CD14-positive monocyte (primary cell): ENCODE measurements around the gene PDE4D. TPM values are rescaled to one million over a fixed set of nuclear protein-coding genes. Genes with fewer than 3 reads are reported as not detected.

ENCODE experiments used
- DNase-seq, 3 donors: peaks; one replicate each; pipeline ENCODE4 v3.0.0-alpha.2; 2011 to 2022
- H2AFZ ChIP-seq: 2 replicates; pipeline ENCODE4 v1.6.0; 2012; ENCODE audit warnings: mild to moderate bottlenecking, low read depth, low read length, inconsistent platforms; ENCODE audit not compliant: insufficient read depth, poor library complexity, severe bottlenecking
- H3K27ac ChIP-seq, 2 donors: 1 replicate in 1 of 2; 2 replicates in 1 of 2; pipeline ENCODE4 v1.5.1; 2012 to 2013; ENCODE audit warnings: low read length in 2 of 2, control low read depth in 1 of 2, inconsistent platforms in 1 of 2, low read depth in 1 of 2, mild to moderate bottlenecking in 1 of 2
- H3K27me3 ChIP-seq, 2 donors: one replicate each; pipeline versions ENCODE4 v1.6.0 to v1.6.1; 2011 to 2013; ENCODE audit warnings: low read length in 2 of 2; ENCODE audit not compliant: control insufficient read depth in 2 of 2, insufficient read depth in 2 of 2
- H3K36me3 ChIP-seq, 2 donors: replicated peaks in 1 of 2; 1 replicate in 1 of 2; 2 replicates in 1 of 2; pipeline versions ENCODE4 v1.5.1 to v1.6.1; 2012 to 2013; ENCODE audit warnings: low read length in 2 of 2, control low read depth in 1 of 2, inconsistent platforms in 1 of 2, mild to moderate bottlenecking in 1 of 2; ENCODE audit not compliant: insufficient read depth in 2 of 2, control insufficient read depth in 1 of 2
- H3K4me1 ChIP-seq, 2 donors: 1 replicate in 1 of 2; 2 replicates in 1 of 2; pipeline versions ENCODE4 v1.5.1 to v1.6.1; 2012 to 2013; ENCODE audit warnings: low read length in 2 of 2, control low read depth in 1 of 2, inconsistent platforms in 1 of 2, mild to moderate bottlenecking in 1 of 2, moderate library complexity in 1 of 2; ENCODE audit not compliant: insufficient read depth in 2 of 2, control insufficient read depth in 1 of 2
- H3K4me2 ChIP-seq: replicated peaks from 2 replicates; pipeline ENCODE3; 2012; ENCODE audit warnings: low read length, moderate library complexity, mild to moderate bottlenecking; ENCODE audit not compliant: poor library complexity, severe bottlenecking; ENCODE audit errors: extremely low read depth
- H3K4me3 ChIP-seq, 3 experiments: fragments of 200-600 bp in 1 of 3; sonication (generic) in 1 of 3; replicated peaks in 1 of 3; 1 replicate in 2 of 3; 2 replicates in 1 of 3; pipeline ENCODE4 v1.5.1; 2011 to 2013; ENCODE audit warnings: low read length in 3 of 3, mild to moderate bottlenecking in 3 of 3, control low read depth in 2 of 3, low read depth in 2 of 3, inconsistent platforms in 1 of 3, moderate library complexity in 1 of 3
- H3K79me2 ChIP-seq: 2 replicates; pipeline ENCODE4 v1.6.0; 2012; ENCODE audit warnings: mild to moderate bottlenecking, control low read depth, inconsistent platforms, low read length, moderate library complexity; ENCODE audit not compliant: insufficient read depth
- H3K9ac ChIP-seq: 2 replicates; pipeline ENCODE4 v1.6.0; 2017; ENCODE audit warnings: low read length, mild to moderate bottlenecking; ENCODE audit not compliant: insufficient read depth, poor library complexity, severe bottlenecking
- H3K9me3 ChIP-seq, 2 donors: replicated peaks in 1 of 2; 1 replicate in 1 of 2; 2 replicates in 1 of 2; pipeline versions ENCODE4 v1.5.1 to v1.6.1; 2012 to 2013; ENCODE audit warnings: low read length in 2 of 2, control low read depth in 1 of 2; ENCODE audit not compliant: control insufficient read depth in 1 of 2, insufficient read depth in 1 of 2
- H4K20me1 ChIP-seq: 2 replicates; pipeline ENCODE4 v1.6.0; 2012; ENCODE audit warnings: mild to moderate bottlenecking, low read length, control low read depth, moderate library complexity; ENCODE audit not compliant: insufficient read depth
- H3K27ac Mint-ChIP-seq, 7 donors: one replicate each; pipeline ENCODE4 v1.8.0; 2020; ENCODE audit warnings: mild to moderate bottlenecking in 7 of 7, mixed read lengths in 7 of 7, moderate library complexity in 6 of 7, inconsistent platforms in 2 of 7
- H3K27me3 Mint-ChIP-seq, 3 donors: one replicate each; pipeline ENCODE4 v1.8.0; 2021 to 2022; ENCODE audit warnings: low read depth in 3 of 3, mild to moderate bottlenecking in 3 of 3, mixed read lengths in 3 of 3, moderate library complexity in 3 of 3, inconsistent platforms in 1 of 3
- H3K36me3 Mint-ChIP-seq, 2 donors: one replicate each; pipeline ENCODE4 v1.8.0; 2020; ENCODE audit warnings: mixed read lengths in 2 of 2, inconsistent platforms in 1 of 2, mild to moderate bottlenecking in 1 of 2
- H3K4me1 Mint-ChIP-seq: one replicate; pipeline ENCODE4 v1.8.0; 2020; ENCODE audit warnings: mild to moderate bottlenecking, mixed read lengths
- H3K4me3 Mint-ChIP-seq, 2 donors: one replicate each; pipeline ENCODE4 v1.8.0; 2020; ENCODE audit warnings: mild to moderate bottlenecking in 2 of 2, mixed read lengths in 2 of 2, moderate library complexity in 1 of 2
- H3K9me3 Mint-ChIP-seq, 7 donors: one replicate each; pipeline ENCODE4 v1.8.0; 2020 to 2022; ENCODE audit warnings: mixed read lengths in 7 of 7, mild to moderate bottlenecking in 6 of 7, moderate library complexity in 6 of 7, inconsistent platforms in 2 of 7
- CTCF ChIP-seq: fragments of 200-600 bp; IDR thresholded peaks from one replicate; pipeline ENCODE4 v1.8.0; 2022; ENCODE audit warnings: antibody characterized with exemption, mild to moderate bottlenecking
- WGBS: methylation state at CpG from one replicate; pipeline ENCODE4 v1.1.5; 2013; ENCODE audit warnings: missing lambda C conversion rate; ENCODE audit not compliant: insufficient coverage; 5-methylcytosine and 5-hydroxymethylcytosine counted together
- intact Hi-C, 2 donors: fragments of 100-400 bp; cut with micrococcal nuclease; formaldehyde crosslinking; loops; one replicate each; pipeline versions ENCODE4 v1.15.0 to v1.15.1; 2023
- polyA plus RNA-seq, 3 donors: library from polyadenylated mRNA; depleted of rRNA in 1 of 3; unstranded in 2 of 3; stranded (reverse) in 1 of 3; fragments of 300-500 nt in 2 of 3; fragments of >200 nt in 1 of 3; fragmentation: Illumina TruSeq in 2 of 3; gene quantifications; 1 replicate in 2 of 3; 2 replicates in 1 of 3; pipeline ENCODE4 v1.2.3, GENCODE V29; 2012 to 2021

The PDE4D gene
- polyA plus RNA-seq, 3 donors, result 1.9 to 3.4 (median 2.8) TPM

GRCh38 chr5:59299006-59299405, 594.5 kb downstream of the PDE4D start:
- Histone ChIP-seq H3K36me3 (no peaks in the 10 kb centered on the region), H3K27me3 (no peaks in the 10 kb centered on the region), H3K9me3 (no peaks in the 10 kb centered on the region), H2AFZ (no peak overlapping the region), H3K4me1 (no peaks in the 10 kb centered on the region), H3K4me3 (no peak overlapping the region), H3K9ac (no peak overlapping the region), H3K79me2 (no peaks in the 10 kb centered on the region), H3K27ac (no peak overlapping the region), H3K4me2 (no peak overlapping the region), H4K20me1 (no peaks in the 10 kb centered on the region)
- intact Hi-C loops, result no loop called here
- Mint-ChIP-seq H3K4me1 (peaks cover 13% of the 10 kb centered on the region), H3K36me3 (peaks cover 0 to 2% of the 10 kb centered on the region in 2 donors), H3K27ac (no peak overlapping the region), H3K9me3 (peaks cover 0 to 13% (median 4%) of the 10 kb centered on the region in 7 donors), H3K4me3 (no peak overlapping the region), H3K27me3 (peaks cover 0 to 2% (median 0%) of the 10 kb centered on the region in 3 donors)
- DNase-seq, result no peak
- WGBS, result no CpG with 5 or more reads among the region's 3 CpGs
- no peak for TF ChIP-seq CTCF

- peak overlapping the region; percentile 29 for H3K9ac ChIP-seq
These were observed 596.9 kb downstream of the PDE4D start for GRCh38 chr5:59296317-59297264.

More at GRCh38 chr5:59296317-59297264, 596.9 kb downstream of the PDE4D start:
- Histone ChIP-seq H3K36me3 (no peaks in the 10 kb centered on the region), H3K27ac (peak overlapping the region in 1 of 2 donors; percentile 34), H3K4me3 (peak overlapping the region; percentile 12 to 31 (median 16)), H3K4me1 (no peaks in the 10 kb centered on the region), H3K9me3 (no peaks in the 10 kb centered on the region), H3K79me2 (no peaks in the 10 kb centered on the region), H3K27me3 (no peaks in the 10 kb centered on the region), H4K20me1 (no peaks in the 10 kb centered on the region), H3K4me2 (peak overlapping the region; percentile 43), H2AFZ (peak overlapping the region; percentile 9)
- intact Hi-C loops, result no loop called here
- TF ChIP-seq CTCF, result no peak
- no CpG with 5 or more reads among the region's 5 CpGs for WGBS
- peaks cover 12% of the 10 kb centered on the region for H3K4me1 Mint-ChIP-seq
- peak overlapping the region in 6 of 7 donors; percentile 8 to 91 (median 48) for H3K27ac Mint-ChIP-seq
- no peak for DNase-seq
- peaks cover 0 to 2% (median 0%) of the 10 kb centered on the region in 3 donors for H3K27me3 Mint-ChIP-seq
- peaks cover 0 to 2% of the 10 kb centered on the region in 2 donors for H3K36me3 Mint-ChIP-seq
- peak overlapping the region; percentile 70 to 90 for H3K4me3 Mint-ChIP-seq
- H3K9me3 Mint-ChIP-seq, result peaks cover 0 to 3% (median 0%) of the 10 kb centered on the region in 7 donors
